SK-N-SH (cell line): ENCODE data around the gene CALCB. TPM values are rescaled to one million over a fixed set of nuclear protein-coding genes. Genes with fewer than 3 reads are reported as not detected.

ENCODE experiments used
- CTCF ChIA-PET: fragments of 300-600, 350-600 bp; formaldehyde crosslinking; extraction: SDS; loops from one replicate; lab custom pipeline; 2021; lab: Yijun Ruan, JAX
- POLR2A ChIA-PET: fragments of 350-600 bp; sonication (Branson Sonifier 250); formaldehyde crosslinking; extraction: SDS; loops from one replicate; lab custom pipeline; 2020; ENCODE audit warnings: antibody characterized with exemption, inconsistent platforms; lab: Yijun Ruan, JAX
- DNase-seq: peaks from one replicate; pipeline ENCODE4 v3.0.0; 2012
- H2AFZ ChIP-seq: fragments of 200-600 bp; sonication (generic); 2 replicates; pipeline ENCODE4 v1.8.1; 2016; ENCODE audit warnings: antibody characterized with exemption, mild to moderate bottlenecking, low read depth
- H3F3A ChIP-seq: fragments of 200-600 bp; sonication (generic); replicated peaks from 2 replicates; pipeline ENCODE3; 2016; ENCODE audit warnings: antibody characterized with exemption, mild to moderate bottlenecking; ENCODE audit not compliant: insufficient read depth
- H3K27ac ChIP-seq, 2 experiments: fragments of 200-500 bp in 1 of 2; fragments of 200-600 bp in 1 of 2; sonication (Bioruptor generic) in 1 of 2; sonication (generic), shearing (Covaris generic) in 1 of 2; 2 replicates each; pipeline versions ENCODE4 v1.5.1 to v1.6.1; 2014 to 2016; ENCODE audit warnings: low read depth in 2 of 2, inconsistent platforms in 1 of 2, low read length in 1 of 2, mild to moderate bottlenecking in 1 of 2, mixed read lengths in 1 of 2
- H3K27me3 ChIP-seq: fragments of 200-600 bp; sonication (generic), shearing (Covaris generic); 2 replicates; pipeline ENCODE4 v1.6.1; 2016; ENCODE audit warnings: mixed run types; ENCODE audit not compliant: insufficient read depth
- H3K36me3 ChIP-seq, 2 experiments: fragments of 200-500 bp in 1 of 2; fragments of 200-600 bp in 1 of 2; sonication (Bioruptor generic) in 1 of 2; sonication (generic) in 1 of 2; replicated peaks in 1 of 2; 2 replicates each; pipeline versions ENCODE3 to v1.5.1; 2014 to 2016; ENCODE audit warnings: low read length in 1 of 2, mild to moderate bottlenecking in 1 of 2; ENCODE audit not compliant: insufficient read depth in 2 of 2, control insufficient read depth in 1 of 2
- H3K4me1 ChIP-seq, 2 experiments: fragments of 200-500 bp in 1 of 2; fragments of 200-600 bp in 1 of 2; sonication (Bioruptor generic) in 1 of 2; sonication (generic), shearing (Covaris generic) in 1 of 2; 2 replicates each; pipeline versions ENCODE4 v1.5.1 to v1.6.1; 2014 to 2016; ENCODE audit warnings: low read depth in 1 of 2, low read length in 1 of 2, mixed run types in 1 of 2; ENCODE audit not compliant: insufficient read depth in 2 of 2, control insufficient read depth in 1 of 2
- H3K4me2 ChIP-seq: fragments of 200-600 bp; sonication (generic), shearing (Covaris generic); 2 replicates; pipeline ENCODE4 v1.6.1; 2017; ENCODE audit warnings: mixed run types
- H3K4me3 ChIP-seq, 2 experiments: fragments of 200-500 bp in 1 of 2; fragments of 200-600 bp in 1 of 2; sonication (Bioruptor generic) in 1 of 2; sonication (generic), shearing (Covaris generic) in 1 of 2; 2 replicates each; pipeline versions ENCODE4 v1.5.1 to v1.8.1; 2014 to 2016; ENCODE audit warnings: low read depth in 2 of 2, inconsistent platforms in 1 of 2, low read length in 1 of 2, mild to moderate bottlenecking in 1 of 2, mixed read lengths in 1 of 2, moderate library complexity in 1 of 2
- H3K79me2 ChIP-seq: fragments of 200-600 bp; sonication (generic); 2 replicates; pipeline ENCODE4 v1.8.1; 2017; ENCODE audit warnings: mild to moderate bottlenecking; ENCODE audit not compliant: insufficient read depth
- H3K9ac ChIP-seq: fragments of 200-600 bp; sonication (generic); 2 replicates; pipeline ENCODE4 v1.6.1; 2017; ENCODE audit warnings: mixed run types
- H3K9me2 ChIP-seq: fragments of 200-600 bp; sonication (generic); 2 replicates; pipeline ENCODE4 v1.6.1; 2017; ENCODE audit warnings: mixed run types
- H3K9me3 ChIP-seq: fragments of 200-600 bp; sonication (generic); 2 replicates; pipeline ENCODE4 v1.6.1; 2017; ENCODE audit warnings: mixed run types, mild to moderate bottlenecking, moderate library complexity
- H4K20me1 ChIP-seq: fragments of 200-600 bp; sonication (generic); 2 replicates; pipeline ENCODE4 v1.6.1; 2017; ENCODE audit warnings: mild to moderate bottlenecking, mixed run types; ENCODE audit not compliant: insufficient read depth
- CTCF ChIP-seq: fragments of 200-600 bp; sonication (generic); IDR thresholded peaks from 2 replicates; pipeline ENCODE4 v1.6.1; 2017; ENCODE audit warnings: antibody characterized with exemption, mild to moderate bottlenecking, moderate library complexity
- EP300 ChIP-seq, 2 experiments: IDR thresholded peaks; 2 replicates each; pipeline versions ENCODE4 v1.4.0 to v1.6.1; 2012; ENCODE audit warnings: borderline replicate concordance in 1 of 2, low read depth in 1 of 2, low read length in 1 of 2
- FOSL2 ChIP-seq: IDR thresholded peaks from 2 replicates; pipeline ENCODE4 v1.4.0; 2012; ENCODE audit warnings: low read depth, mild to moderate bottlenecking, moderate library complexity, borderline replicate concordance
- FOXJ3 ChIP-seq: sonication (generic); formaldehyde crosslinking; IDR thresholded peaks from 2 replicates; pipeline ENCODE4 v1.5.1; 2020; ENCODE audit warnings: mild to moderate bottlenecking, missing genetic modification reagents
- GABPA ChIP-seq: IDR thresholded peaks from 2 replicates; pipeline ENCODE4 v1.4.0; 2012; ENCODE audit warnings: low read depth, mild to moderate bottlenecking
- MAX ChIP-seq: IDR thresholded peaks from 2 replicates; pipeline ENCODE4 v1.4.0; 2012; ENCODE audit warnings: low read depth
- NFIC ChIP-seq: IDR thresholded peaks from 2 replicates; pipeline ENCODE4 v1.4.0; 2012; ENCODE audit warnings: borderline replicate concordance
- RCOR1 ChIP-seq: fragments of 150-350 bp; IDR thresholded peaks from 2 replicates; pipeline ENCODE4 v1.6.1; 2017; ENCODE audit warnings: antibody characterized with exemption, low read length
- TCF12 ChIP-seq: IDR thresholded peaks from 2 replicates; pipeline ENCODE4 v1.4.0; 2012
- YY1 ChIP-seq: IDR thresholded peaks from 2 replicates; pipeline ENCODE4 v1.4.0; 2012; ENCODE audit warnings: low read depth, mild to moderate bottlenecking
- WGBS: methylation state at CpG from one replicate; pipeline ENCODE4 v1.1.6; 2017; ENCODE audit warnings: low lambda C conversion rate; 5-methylcytosine and 5-hydroxymethylcytosine counted together
- polyA plus RNA-seq, 3 experiments: library from polyadenylated mRNA; depleted of rRNA; stranded (reverse); fragments of >200 nt; gene quantifications; 2 replicates each; pipeline ENCODE4 v1.2.3, GENCODE V29; 2012

CALCB gene
- polyA plus RNA-seq, 1 of the 3 experiments (the other 2 are of a cell fraction) = 0.07 TPM

DNA sequence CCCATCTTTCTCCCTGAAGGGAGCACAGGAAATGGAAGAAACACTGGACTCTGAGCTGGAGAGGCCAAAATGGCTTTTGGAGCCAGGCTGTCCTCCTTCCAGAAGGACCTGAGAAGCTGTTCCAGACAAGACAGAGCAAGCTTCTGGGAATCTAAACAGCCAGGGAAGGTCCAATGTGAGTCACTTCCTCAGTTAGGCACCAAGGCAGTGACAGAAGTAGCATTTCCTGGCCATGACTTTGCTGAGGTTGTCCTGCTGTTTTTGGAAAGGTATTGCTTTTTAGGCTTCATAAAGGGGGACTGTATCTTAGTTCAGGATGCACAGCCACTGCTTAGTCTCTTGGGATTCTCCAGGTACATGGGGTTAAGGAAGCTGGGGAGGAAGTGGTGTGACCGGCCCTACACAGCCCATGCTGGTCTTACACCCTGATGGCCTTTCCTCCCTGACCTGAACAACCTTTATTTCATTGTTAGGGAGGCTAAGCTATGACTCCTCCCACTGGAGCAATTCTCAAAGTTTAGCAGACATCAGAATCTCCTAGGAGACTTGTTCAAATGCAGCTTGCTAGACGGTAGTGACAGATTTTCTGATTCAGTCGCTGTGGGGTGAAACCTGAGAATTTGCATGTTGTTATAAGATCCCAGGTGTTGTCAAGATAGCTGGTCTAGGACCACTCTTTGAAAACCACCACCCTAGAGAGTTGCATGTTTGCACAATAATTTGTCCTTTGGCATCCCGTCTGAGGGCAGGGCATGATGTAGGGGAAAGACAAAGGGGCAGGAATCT, 34.5 kb downstream of the CALCB start:
- Histone ChIP-seq H3K9me3 (no peaks in the 10 kb centered on the region), H3K4me1 (peaks cover 0 to 12% of the 10 kb centered on the region in 2 experiments; a peak in 1 of 4 replicates), H3K9me2 (no peaks in the 10 kb centered on the region), H3K9ac (no peak overlapping the region), H3K27ac (no peak overlapping the region; a peak in 1 of 4 replicates), H3K27me3 (no peaks in the 10 kb centered on the region), H3K4me3 (no peak overlapping the region), H3K4me2 (peak overlapping the region; percentile 32; the same call in 1 of the 2 replicates), H3K36me3 (no peaks in the 10 kb centered on the region), H4K20me1 (no peaks in the 10 kb centered on the region), H3F3A (no peaks in the 10 kb centered on the region), H3K79me2 (no peaks in the 10 kb centered on the region), H2AFZ (0 out of 2 replicates have a peak overlapping the region, but pooled peaks have one; percentile 14)
- WGBS = 36% methylated on average over 4 of the region's 4 CpGs
- TF ChIP-seq NFIC (no peak), FOSL2 (no peak), FOXJ3 (CRISPR knock-in tag) (no peak), RCOR1 (no peak), YY1 (no peak), GABPA (no peak), MAX (no peak), EP300 (IDR thresholded peaks at IDR 0.05; ENCODE audit: borderline replicate concordance in 1 of 2, low read depth in 1 of 2, low read length in 1 of 2) (no peak), CTCF (no peak)
- CTCF ChIA-PET = interaction anchor here (1.6 to 16.9 kb wide), 2 partner anchors 33 to 98 kb away, joined by 7 to 282 read pairs; no protein-coding TSS in a partner anchor
- DNase-seq = no peak
- POLR2A ChIA-PET = no interaction called here

- no peaks in the 10 kb centered on the region for H3K79me2 ChIP-seq
- H3K27me3 ChIP-seq = no peaks in the 10 kb centered on the region
- 36% methylated on average over 2 of the region's 2 CpGs for WGBS
- H3K9me2 ChIP-seq = no peaks in the 10 kb centered on the region
- ChIA-PET POLR2A (no interaction called here), CTCF (interaction anchor here (1.6 to 16.9 kb wide), 2 partner anchors 34 to 97 kb away, joined by 7 to 282 read pairs; no protein-coding TSS in a partner anchor)
- DNase-seq = no peak
- TF ChIP-seq TCF12 (no peak), EP300 (IDR thresholded peaks at IDR 0.05; ENCODE audit: borderline replicate concordance in 1 of 2, low read depth in 1 of 2, low read length in 1 of 2) (no peak)
- no peaks in the 10 kb centered on the region for H3K36me3 ChIP-seq
- no peaks in the 10 kb centered on the region for H3F3A ChIP-seq
- no peak overlapping the region for H3K4me3 ChIP-seq
- H4K20me1 ChIP-seq = no peaks in the 10 kb centered on the region
- no peak overlapping the region for H2AFZ ChIP-seq
- H3K27ac ChIP-seq = no peak overlapping the region
- H3K4me1 ChIP-seq = peaks cover 0 to 12% of the 10 kb centered on the region in 2 experiments; a peak in 1 of 4 replicates
- H3K9ac ChIP-seq = no peak overlapping the region
- H3K4me2 ChIP-seq = no peak overlapping the region
- no peaks in the 10 kb centered on the region for H3K9me3 ChIP-seq
Observed at GRCh38 chr11:15108592-15109130, 35.3 kb downstream of the CALCB start.
